ENCODE results near the gene GPR33. TPM values are rescaled to one million over a fixed set of nuclear protein-coding genes. Genes with fewer than 3 reads are reported as not detected.
"Not testable (repeated sequence)": the region's sequence is repeated elsewhere in the genome, so short reads cannot be mapped to it uniquely, and the experiment has no call there.

The GPR33 gene
- total RNA-seq, 1 experiment from 2014 or later: not detected

- Mint-ChIP-seq H3K27ac (ENCODE audit: low read depth, unreplicated experiment) (no peak overlapping the region), H3K27me3 (ENCODE audit: insufficient read depth, unreplicated experiment) (no peaks in the 10 kb centered on the region), H3K4me3 (ENCODE audit: unreplicated experiment) (no peak overlapping the region), H3K9me3 (ENCODE audit: unreplicated experiment) (no peaks in the 10 kb centered on the region), H3K36me3 (ENCODE audit: insufficient read depth, unreplicated experiment) (peaks cover 6% of the 10 kb centered on the region), H3K4me1 (ENCODE audit: insufficient read depth, unreplicated experiment) (peaks cover 15% of the 10 kb centered on the region)
- TF ChIP-seq, protein P1, sequence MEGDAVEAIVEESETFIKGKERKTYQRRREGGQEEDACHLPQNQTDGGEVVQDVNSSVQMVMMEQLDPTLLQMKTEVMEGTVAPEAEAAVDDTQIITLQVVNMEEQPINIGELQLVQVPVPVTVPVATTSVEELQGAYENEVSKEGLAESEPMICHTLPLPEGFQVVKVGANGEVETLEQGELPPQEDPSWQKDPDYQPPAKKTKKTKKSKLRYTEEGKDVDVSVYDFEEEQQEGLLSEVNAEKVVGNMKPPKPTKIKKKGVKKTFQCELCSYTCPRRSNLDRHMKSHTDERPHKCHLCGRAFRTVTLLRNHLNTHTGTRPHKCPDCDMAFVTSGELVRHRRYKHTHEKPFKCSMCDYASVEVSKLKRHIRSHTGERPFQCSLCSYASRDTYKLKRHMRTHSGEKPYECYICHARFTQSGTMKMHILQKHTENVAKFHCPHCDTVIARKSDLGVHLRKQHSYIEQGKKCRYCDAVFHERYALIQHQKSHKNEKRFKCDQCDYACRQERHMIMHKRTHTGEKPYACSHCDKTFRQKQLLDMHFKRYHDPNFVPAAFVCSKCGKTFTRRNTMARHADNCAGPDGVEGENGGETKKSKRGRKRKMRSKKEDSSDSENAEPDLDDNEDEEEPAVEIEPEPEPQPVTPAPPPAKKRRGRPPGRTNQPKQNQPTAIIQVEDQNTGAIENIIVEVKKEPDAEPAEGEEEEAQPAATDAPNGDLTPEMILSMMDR (IDR thresholded peaks at IDR 0.05; ENCODE audit: unreplicated experiment): no peak
- ChIA-PET POLR2A (interaction anchor here (0.7 kb wide), 1 partner anchor 18 kb away, joined by 4 read pairs; the partner anchor contains the start of gene DTD2), CTCF (no interaction called here)
- BruUV-seq (replicated peaks): no TSS peak
- intact Hi-C loops (cut with micrococcal nuclease): no loop called here
- no peak for DNase-seq (ENCODE audit: unreplicated experiment)
Observed at GRCh38 chr14:31439561-31439960, 48.3 kb downstream of the GPR33 start.

- H3K9me3 Mint-ChIP-seq (ENCODE audit: unreplicated experiment); POLR2A ChIA-PET; DNase-seq (ENCODE audit: unreplicated experiment); CTCF ChIA-PET; BruUV-seq (replicated peaks); H3K36me3 Mint-ChIP-seq (ENCODE audit: insufficient read depth, unreplicated experiment); H3K27me3 Mint-ChIP-seq (ENCODE audit: insufficient read depth, unreplicated experiment); H3K4me3 Mint-ChIP-seq (ENCODE audit: unreplicated experiment); intact Hi-C loops (cut with micrococcal nuclease); H3K27ac Mint-ChIP-seq (ENCODE audit: low read depth, unreplicated experiment): not testable (repeated sequence)
- peaks cover 10% of the 10 kb centered on the region for H3K4me1 Mint-ChIP-seq (ENCODE audit: insufficient read depth, unreplicated experiment)
Observed at GRCh38 chr14:31437045-31437691, 50.7 kb downstream of the GPR33 start.

DNA sequence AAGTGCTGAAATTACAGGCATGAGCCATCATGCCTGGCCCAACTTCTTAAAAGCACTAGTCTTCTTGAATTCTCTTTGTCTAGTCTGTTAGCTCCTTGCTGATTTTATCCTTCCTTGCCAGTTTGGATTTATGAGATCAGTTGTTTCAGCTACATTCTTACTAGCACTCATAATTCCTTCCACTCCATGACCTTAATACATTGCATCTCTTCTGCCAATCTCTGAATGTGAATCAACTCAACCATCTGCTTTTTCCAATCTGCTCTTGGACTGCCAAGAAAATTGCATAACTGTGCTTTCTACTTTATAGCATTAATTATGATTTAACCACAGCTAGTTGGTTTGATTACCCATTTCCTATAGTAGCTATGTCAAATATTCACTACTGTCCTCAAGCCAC lies 52.6 kb downstream of the GPR33 start:
- no peaks in the 10 kb centered on the region for H3K36me3 Mint-ChIP-seq (ENCODE audit: insufficient read depth, unreplicated experiment)

More for the DNA sequence above, 52.6 kb downstream of the GPR33 start:
- peak overlapping the region; percentile 46 for H3K27ac Mint-ChIP-seq (ENCODE audit: low read depth, unreplicated experiment)
- H3K4me3 Mint-ChIP-seq (ENCODE audit: unreplicated experiment): no peak overlapping the region
- ChIA-PET POLR2A (interaction anchor here (2.7 kb wide), 1 partner anchor 15 kb away, joined by 29 read pairs; the partner anchor contains the start of gene HEATR5A), CTCF (interaction anchor here (0.8 to 2.3 kb wide), 4 partner anchors 9 to 15 kb away, joined by 3 to 11 read pairs (median 6); partner anchors contain the start of gene HEATR5A)
- intact Hi-C loops (cut with micrococcal nuclease): no loop called here
- H3K27me3 Mint-ChIP-seq (ENCODE audit: insufficient read depth, unreplicated experiment): no peaks in the 10 kb centered on the region
- BruUV-seq (replicated peaks): no TSS peak
- peaks cover 8% of the 10 kb centered on the region for H3K9me3 Mint-ChIP-seq (ENCODE audit: unreplicated experiment)
- DNase-seq (ENCODE audit: unreplicated experiment): no peak
- TF ChIP-seq, protein P1 (IDR thresholded peaks at IDR 0.05; ENCODE audit: unreplicated experiment): no peak
- peaks cover 10% of the 10 kb centered on the region for H3K4me1 Mint-ChIP-seq (ENCODE audit: insufficient read depth, unreplicated experiment)

Other genes starting within 250 kb of the GPR33 start
- gene HEATR5A, start 67.5 kb downstream of the GPR33 start, total RNA-seq (2022): 23.1 and 26.2 TPM in 2 replicates
- gene DTD2, start 30.5 kb downstream of the GPR33 start, total RNA-seq (2022): 24.4 TPM in 2 replicates
- 12.3 and 13.7 TPM in 2 replicates for gene NUBPL, start 73.4 kb upstream of the GPR33 start, total RNA-seq (2022)

Data from MCF 10A (cell line).